ENCODE results near the gene GRB10. TPM values are rescaled to one million over a fixed set of nuclear protein-coding genes. Genes with fewer than 3 reads are reported as not detected.

Gene GRB10
- total and polyA plus RNA-seq, 2 of the 8 experiments (the other 6 are each of a cell fraction or from before 2014, with no cell fraction given): 35.7 to 97.0 TPM

GRCh38 chr7:50778189-50778588 lies 4.5 kb downstream of the GRB10 start:
- peaks cover 10% of the 10 kb centered on the region for H3K79me1 ChIP-seq (ENCODE audit: low read depth, low read length)
- H3K14ac ChIP-seq (ENCODE audit: insufficient read length): no peak overlapping the region
- H2BK5ac ChIP-seq (ENCODE audit: low read depth, low read length): no peak overlapping the region
- no peak overlapping the region for H2AFZ ChIP-seq (ENCODE audit: low read length)
- no peak overlapping the region for H4K8ac ChIP-seq (ENCODE audit: extremely low read depth, insufficient read depth, low read length)
- H3K9ac ChIP-seq (replicated peaks in 1 of 4; ENCODE audit: extremely low read depth in 1 of 4, low read depth in 3 of 4, low read length in 3 of 4): no peak overlapping the region
- peaks cover 17 to 94% of the 10 kb centered on the region in 2 experiments for H3K79me2 ChIP-seq (ENCODE audit: control insufficient read depth in 1 of 2, insufficient read depth in 2 of 2, low read length in 2 of 2)
- no peaks in the 10 kb centered on the region for H3K36me3 ChIP-seq (ENCODE audit: control insufficient read depth in 2 of 4, insufficient read depth in 4 of 4, low read length in 3 of 4)
- no peak overlapping the region for H2BK12ac ChIP-seq (ENCODE audit: low read depth, low read length)
- CTCF ChIA-PET (ENCODE audit: partially characterized antibody): interaction anchor here (1.5 kb wide), 1 partner anchor 12 kb away, joined by 3 read pairs; no protein-coding TSS in a partner anchor
- H4K20me1 ChIP-seq (replicated peaks in 1 of 2; ENCODE audit: control insufficient read depth in 1 of 2, insufficient read depth in 2 of 2, low read length in 2 of 2): peaks cover 8 to 24% of the 10 kb centered on the region in 2 experiments
- no peak overlapping the region for H2BK15ac ChIP-seq (ENCODE audit: low read length)
- H3K4ac ChIP-seq (replicated peaks; ENCODE audit: insufficient read length, low read depth, low read length): no peak overlapping the region
- no peaks in the 10 kb centered on the region; a peak in 1 of 7 replicates for H3K27me3 ChIP-seq (replicated peaks in 1 of 4; ENCODE audit: control insufficient read depth in 3 of 4, extremely low read depth in 1 of 4, insufficient read depth in 3 of 4, low read length in 3 of 4)
- POLR2A ChIA-PET (ENCODE audit: partially characterized antibody): interaction anchor here (2.0 to 2.4 kb wide), 2 partner anchors 9 to 10 kb away, joined by 7 to 9 read pairs; no protein-coding TSS in a partner anchor
- peaks cover 6% of the 10 kb centered on the region; the same call in 1 of the 2 replicates for H3K23me2 ChIP-seq (ENCODE audit: low read depth, low read length)
- H3K4me2 ChIP-seq (ENCODE audit: insufficient read depth in 1 of 2, low read depth in 2 of 2, low read length in 2 of 2): no peak overlapping the region
- H3K23ac ChIP-seq (ENCODE audit: insufficient read length): no peak overlapping the region
- no peak overlapping the region for H2BK120ac ChIP-seq (replicated peaks; ENCODE audit: low read depth, low read length)
- no peak for DNase-seq (ENCODE audit: low read depth in 1 of 2, low spot score in 2 of 2)
- H4K91ac ChIP-seq (replicated peaks; ENCODE audit: insufficient read length, low read length): no peak overlapping the region
- no peak overlapping the region for H3K18ac ChIP-seq (ENCODE audit: extremely low read depth, low read length)
- H2BK20ac ChIP-seq (ENCODE audit: low read length): no peak overlapping the region
- H3K56ac ChIP-seq (replicated peaks; ENCODE audit: insufficient read length, low read depth, low read length): no peak overlapping the region
- H3K9me3 ChIP-seq (ENCODE audit: insufficient read depth in 2 of 2, low read depth in 1 of 2, low read length in 1 of 2): peaks cover 0 to 2% of the 10 kb centered on the region in 2 experiments; a peak in 1 of 4 replicates
- no peak overlapping the region for H3K4me3 ChIP-seq (ENCODE audit: extremely low read depth in 1 of 4, insufficient read depth in 2 of 4, low read depth in 3 of 4, low read length in 4 of 4)
- peaks cover 11 to 19% (median 14%) of the 10 kb centered on the region in 4 experiments for H3K4me1 ChIP-seq (replicated peaks in 1 of 4; ENCODE audit: control insufficient read depth in 3 of 4, insufficient read depth in 4 of 4, low read length in 3 of 4)
- H2AK5ac ChIP-seq (ENCODE audit: low read depth, low read length): no peak overlapping the region
- H4K5ac ChIP-seq (ENCODE audit: insufficient read length, low read depth, low read length): no peak overlapping the region
- no peak overlapping the region for H3K27ac ChIP-seq (ENCODE audit: low read depth, low read length)
- FAIRE-seq: no peak
- TF ChIP-seq BRCA1 (IDR thresholded peaks at IDR 0.05; ENCODE audit: low read depth, low read length) (no peak), ATF2 (IDR thresholded peaks at IDR 0.05; ENCODE audit: low read length) (no peak), HDAC2 (IDR thresholded peaks at IDR 0.05; ENCODE audit: borderline replicate concordance in 1 of 2, low read depth in 2 of 2, low read length in 2 of 2) (no peak), BACH1 (IDR thresholded peaks at IDR 0.05; ENCODE audit: low read length) (no peak), RXRA (IDR thresholded peaks at IDR 0.05; ENCODE audit: insufficient read depth, low read depth, low read length) (no peak), RAD21 (IDR thresholded peaks at IDR 0.05 in 1 of 2, conservative IDR thresholded peaks at IDR 0.05 in 1 of 2; ENCODE audit: low read depth in 2 of 2, low read length in 2 of 2) (no peak), NANOG (IDR thresholded peaks at IDR 0.05; ENCODE audit: insufficient read depth, low read depth, low read length, poor library complexity, severe bottlenecking) (no peak), GTF2F1 (IDR thresholded peaks at IDR 0.05; ENCODE audit: borderline replicate concordance, low read depth, low read length) (no peak), JUN (IDR thresholded peaks at IDR 0.05; ENCODE audit: low read depth, low read length) (no peak), POU5F1 (IDR thresholded peaks at IDR 0.05; ENCODE audit: low read depth, low read length) (no peak), CHD1 (IDR thresholded peaks at IDR 0.05; ENCODE audit: low read depth, low read length) (no peak), ZNF274 (IDR thresholded peaks at IDR 0.05; ENCODE audit: borderline replicate concordance, extremely low read depth, low read length) (no peak), NRF1 (IDR thresholded peaks at IDR 0.05; ENCODE audit: low read depth, low read length) (no peak)

Measured in H1 (cell line).